ENCODE results near the gene COL11A1.

DNA sequence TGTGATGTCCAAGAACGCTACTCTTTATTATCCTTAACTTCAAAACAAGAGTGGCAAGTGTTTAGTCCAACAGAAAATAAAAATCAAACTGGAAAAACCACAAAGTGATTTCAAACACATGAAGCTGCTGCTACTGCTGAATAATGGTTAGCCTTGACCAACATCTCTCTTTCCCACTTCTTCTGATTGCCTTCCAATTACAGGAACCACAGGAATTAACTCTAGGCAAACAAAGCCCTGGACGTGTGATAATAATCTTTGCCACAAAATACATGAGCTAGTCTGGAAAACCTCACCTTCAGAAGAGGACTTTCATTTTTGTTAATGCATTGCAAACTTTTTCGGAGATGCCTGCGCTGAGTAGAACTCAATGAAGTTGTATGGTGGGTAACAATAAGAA lies 48.6 kb upstream of the COL11A1 start:
- no peak for TF ChIP-seq POLR2AphosphoS5 (IDR thresholded peaks at IDR 0.05; ENCODE audit: low read depth, low read length)
- no peak for TF ChIP-seq POLR2A (IDR thresholded peaks at IDR 0.05; ENCODE audit: low read depth, low read length)
- TF ChIP-seq TAF1 (IDR thresholded peaks at IDR 0.05; ENCODE audit: borderline replicate concordance, low read depth, low read length), result no peak

Measured in GM12892 (cell line).